NB4 (cell line): ENCODE data around the gene TMPRSS5.

Experiments
- DNase-seq: peaks from one replicate; pipeline ENCODE4 v3.0.0; 2010; ENCODE audit warnings: low read depth
- H3K4me3 ChIP-seq: one replicate; pipeline ENCODE4 v1.5.1; 2011; ENCODE audit warnings: mild to moderate bottlenecking, low read depth, low read length, moderate library complexity
- CTCF ChIP-seq: IDR thresholded peaks from one replicate; pipeline ENCODE4 v1.5.1; 2012; ENCODE audit warnings: low read depth, low read length
- MAX ChIP-seq: IDR thresholded peaks from 2 replicates; pipeline ENCODE4 v1.6.1; 2011; ENCODE audit warnings: low read depth, low read length
- MYC ChIP-seq: IDR thresholded peaks from 2 replicates; pipeline ENCODE4 v1.6.1; 2011; ENCODE audit warnings: low read depth, low read length
- POLR2A ChIP-seq: IDR thresholded peaks from 2 replicates; pipeline ENCODE4 v1.6.1; 2011; ENCODE audit warnings: mild to moderate bottlenecking; ENCODE audit not compliant: insufficient read length; ENCODE audit errors: extremely low read depth

TMPRSS5 gene

GRCh38 chr11:113644605-113645004 lies 61.5 kb downstream of the TMPRSS5 start:
- TF ChIP-seq CTCF (no peak), MYC (no peak), POLR2A (no peak), MAX (no peak)
- H3K4me3 ChIP-seq, result no peak overlapping the region
- no peak for DNase-seq

- H3K4me3 ChIP-seq, result no peak overlapping the region
- TF ChIP-seq CTCF, result no peak
- TF ChIP-seq MAX, result no peak
- TF ChIP-seq MYC, result no peak
- TF ChIP-seq POLR2A, result no peak
- DNase-seq, result no peak
Measured at GRCh38 chr11:113643701-113644100, 62.4 kb downstream of the TMPRSS5 start.

GRCh38 chr11:113643006-113643585 lies 63.0 kb downstream of the TMPRSS5 start:
- no peak for DNase-seq
- no peak for TF ChIP-seq POLR2A
- no peak for TF ChIP-seq MYC
- no peak for TF ChIP-seq MAX
- no peak for TF ChIP-seq CTCF
- no peak overlapping the region for H3K4me3 ChIP-seq

GRCh38 chr11:113642090-113642489 lies 64.0 kb downstream of the TMPRSS5 start:
- TF ChIP-seq MAX (no peak), CTCF (no peak), POLR2A (no peak), MYC (no peak)
- no peak overlapping the region for H3K4me3 ChIP-seq
- no peak for DNase-seq

GRCh38 chr11:113638376-113638775 lies 67.7 kb downstream of the TMPRSS5 start:
- TF ChIP-seq MYC, result no peak
- TF ChIP-seq MAX, result no peak
- TF ChIP-seq POLR2A, result no peak
- no peak for TF ChIP-seq CTCF
- no peak overlapping the region for H3K4me3 ChIP-seq
- DNase-seq, result no peak
